ENCODE data around the gene SRC. TPM values are rescaled to one million over a fixed set of nuclear protein-coding genes. Genes with fewer than 3 reads are reported as not detected.

Gene SRC
- polyA plus RNA-seq, 1 donor (not counting 4 experiments of a cell fraction or from before 2014, with no cell fraction given): 22.8 TPM

GRCh38 chr20:37381621-37382471 lies 35.9 kb downstream of the SRC start:
- H3K9ac ChIP-seq (ENCODE audit: control insufficient read depth, extremely low read depth, insufficient read depth, low read length): no peak overlapping the region
- H3K4me1 ChIP-seq (ENCODE audit: control insufficient read depth, extremely low read depth, insufficient read depth, low read length): peaks cover 4% of the 10 kb centered on the region
- no peak overlapping the region for H2AFZ ChIP-seq (ENCODE audit: control insufficient read depth, low read length)
- H3K9me1 ChIP-seq (ENCODE audit: control insufficient read depth, extremely low read depth, insufficient read depth, low read length): no peaks in the 10 kb centered on the region
- dilution Hi-C loops (cut with MboI; ENCODE audit: extremely low pct_ligation_motif_present, low sequenced_read_pairs): no loop called here
- H3K36me3 ChIP-seq (ENCODE audit: control insufficient read depth in 2 of 2, extremely low read depth in 1 of 2, insufficient read depth in 2 of 2, low read length in 2 of 2): peaks cover 18 to 33% of the 10 kb centered on the region in 2 experiments
- peaks cover 15% of the 10 kb centered on the region for H3K79me2 ChIP-seq (ENCODE audit: control insufficient read depth, insufficient read depth, low read length)
- H3K4me2 ChIP-seq (ENCODE audit: control insufficient read depth, extremely low read depth, insufficient read depth, low read depth, low read length): no peak overlapping the region
- H4K20me1 ChIP-seq (ENCODE audit: control insufficient read depth, extremely low read depth, insufficient read depth, low read length): no peaks in the 10 kb centered on the region
- TF ChIP-seq EZH2 (IDR thresholded peaks at IDR 0.05; ENCODE audit: low read length) (no peak), CTCF (optimal IDR thresholded peaks at IDR 0.05 in 1 of 3, IDR thresholded peaks at IDR 0.05 in 1 of 3, conservative IDR thresholded peaks at IDR 0.05 in 1 of 3; ENCODE audit: extremely low read depth in 1 of 3, insufficient read depth in 2 of 3, low read length in 3 of 3) (no peak)
- DNase-seq (ENCODE audit: low read depth, low spot score) (no peak), FAIRE-seq (no peak)
- H3K27ac ChIP-seq (ENCODE audit: control insufficient read depth, insufficient read depth, low read length): no peak overlapping the region
- no peak overlapping the region for H3K4me3 ChIP-seq (ENCODE audit: control insufficient read depth in 2 of 3, extremely low read depth in 1 of 3, insufficient read depth in 2 of 3, low read depth in 1 of 3, low read length in 3 of 3)
- no peaks in the 10 kb centered on the region for H3K9me3 ChIP-seq (ENCODE audit: control insufficient read depth, low read depth, low read length)
- no peaks in the 10 kb centered on the region for H3K27me3 ChIP-seq (ENCODE audit: control insufficient read depth, extremely low read depth, insufficient read depth, low read length)

GRCh38 chr20:37382482-37383120 lies 36.7 kb downstream of the SRC start:
- Histone ChIP-seq H3K4me3 (ENCODE audit: control insufficient read depth in 2 of 3, extremely low read depth in 1 of 3, insufficient read depth in 2 of 3, low read depth in 1 of 3, low read length in 3 of 3) (no peak overlapping the region), H3K4me1 (ENCODE audit: control insufficient read depth, extremely low read depth, insufficient read depth, low read length) (peaks cover 4% of the 10 kb centered on the region), H3K36me3 (ENCODE audit: control insufficient read depth in 2 of 2, extremely low read depth in 1 of 2, insufficient read depth in 2 of 2, low read length in 2 of 2) (peaks cover 25 to 31% of the 10 kb centered on the region in 2 experiments), H3K27me3 (ENCODE audit: control insufficient read depth, extremely low read depth, insufficient read depth, low read length) (no peaks in the 10 kb centered on the region), H3K9me1 (ENCODE audit: control insufficient read depth, extremely low read depth, insufficient read depth, low read length) (no peaks in the 10 kb centered on the region), H3K9ac (ENCODE audit: control insufficient read depth, extremely low read depth, insufficient read depth, low read length) (no peak overlapping the region), H3K9me3 (ENCODE audit: control insufficient read depth, low read depth, low read length) (no peaks in the 10 kb centered on the region), H3K4me2 (ENCODE audit: control insufficient read depth, extremely low read depth, insufficient read depth, low read depth, low read length) (no peak overlapping the region), H4K20me1 (ENCODE audit: control insufficient read depth, extremely low read depth, insufficient read depth, low read length) (no peaks in the 10 kb centered on the region), H3K27ac (ENCODE audit: control insufficient read depth, insufficient read depth, low read length) (no peak overlapping the region), H2AFZ (ENCODE audit: control insufficient read depth, low read length) (no peak overlapping the region), H3K79me2 (ENCODE audit: control insufficient read depth, insufficient read depth, low read length) (peaks cover 8% of the 10 kb centered on the region)
- no peak for TF ChIP-seq CTCF (optimal IDR thresholded peaks at IDR 0.05 in 1 of 3, IDR thresholded peaks at IDR 0.05 in 1 of 3, conservative IDR thresholded peaks at IDR 0.05 in 1 of 3; ENCODE audit: extremely low read depth in 1 of 3, insufficient read depth in 2 of 3, low read length in 3 of 3)
- no peak for TF ChIP-seq EZH2 (IDR thresholded peaks at IDR 0.05; ENCODE audit: low read length)
- dilution Hi-C loops (cut with MboI; ENCODE audit: extremely low pct_ligation_motif_present, low sequenced_read_pairs): no loop called here
- DNase-seq (ENCODE audit: low read depth, low spot score) (no peak), FAIRE-seq (no peak)
